BE2C (cell line): ENCODE results near the gene MDH1B.

Experiments used
- DNase-seq: peaks from one replicate; pipeline ENCODE4 v3.0.0-alpha.2; 2020
- H3K27me3 ChIP-seq: fragments of 250-450 bp; sonication (Bioruptor Pico); 2 replicates; pipeline ENCODE4 v1.5.1; 2020; ENCODE audit warnings: mild to moderate bottlenecking
- H3K36me3 ChIP-seq: fragments of 250-450 bp; sonication (Bioruptor Pico); 2 replicates; pipeline ENCODE4 v1.5.1; 2020; ENCODE audit warnings: mild to moderate bottlenecking
- H3K4me1 ChIP-seq: fragments of 250-450 bp; sonication (Bioruptor Pico); 2 replicates; pipeline ENCODE4 v1.5.1; 2020
- H3K4me3 ChIP-seq: 2 replicates; pipeline ENCODE4 v1.5.1; 2011; ENCODE audit warnings: low read depth, low read length
- H3K9me3 ChIP-seq: fragments of 250-450 bp; sonication (Bioruptor Pico); 2 replicates; pipeline ENCODE4 v1.5.1; 2020
- CTCF ChIP-seq: IDR thresholded peaks from 2 replicates; pipeline ENCODE4 v1.5.1; 2012; ENCODE audit warnings: mild to moderate bottlenecking, low read depth, low read length

MDH1B gene

GRCh38 chr2:206802654-206803514 is 37.8 kb upstream of the MDH1B start:
- peaks cover 2% of the 10 kb centered on the region; the same call in 1 of the 2 replicates for H3K36me3 ChIP-seq
- H3K4me3 ChIP-seq, result no peak overlapping the region
- no peaks in the 10 kb centered on the region for H3K9me3 ChIP-seq
- no peak for DNase-seq
- H3K27me3 ChIP-seq, result no peaks in the 10 kb centered on the region
- no peak for TF ChIP-seq CTCF
- H3K4me1 ChIP-seq, result no peaks in the 10 kb centered on the region

- no peaks in the 10 kb centered on the region for H3K4me1 ChIP-seq
- no peaks in the 10 kb centered on the region for H3K9me3 ChIP-seq
- H3K4me3 ChIP-seq, result no peak overlapping the region
- no peak for TF ChIP-seq CTCF
- DNase-seq, result no peak
- H3K36me3 ChIP-seq, result peaks cover 2% of the 10 kb centered on the region; the same call in 1 of the 2 replicates
- no peaks in the 10 kb centered on the region for H3K27me3 ChIP-seq
These were observed 36.5 kb upstream of the MDH1B start for GRCh38 chr2:206801418-206802189.

- Histone ChIP-seq H3K4me3 (no peak overlapping the region), H3K9me3 (no peaks in the 10 kb centered on the region), H3K36me3 (peaks cover 2% of the 10 kb centered on the region; the same call in 1 of the 2 replicates), H3K27me3 (no peaks in the 10 kb centered on the region), H3K4me1 (peaks cover under 1% of the 10 kb centered on the region; the same call in 1 of the 2 replicates)
- DNase-seq, result peak; percentile 72
- TF ChIP-seq CTCF, result peak; percentile 82
These were observed 35.6 kb upstream of the MDH1B start for GRCh38 chr2:206800506-206801417.

GRCh38 chr2:206799083-206799482 is 34.0 kb upstream of the MDH1B start:
- no peak for TF ChIP-seq CTCF
- Histone ChIP-seq H3K36me3 (no peaks in the 10 kb centered on the region; the same call in none of the 2 replicates), H3K4me3 (no peak overlapping the region), H3K27me3 (no peaks in the 10 kb centered on the region), H3K9me3 (no peaks in the 10 kb centered on the region), H3K4me1 (peaks cover 4% of the 10 kb centered on the region; the same call in 1 of the 2 replicates)
- no peak for DNase-seq

- H3K36me3 ChIP-seq, result peaks cover 7% of the 10 kb centered on the region
- no peak for TF ChIP-seq CTCF
- no peak for DNase-seq
- no peak overlapping the region for H3K4me3 ChIP-seq
- no peaks in the 10 kb centered on the region for H3K9me3 ChIP-seq
- H3K27me3 ChIP-seq, result no peaks in the 10 kb centered on the region
- H3K4me1 ChIP-seq, result peaks cover 4% of the 10 kb centered on the region; the same call in 1 of the 2 replicates
These were observed 32.9 kb upstream of the MDH1B start for GRCh38 chr2:206798000-206798399.
